ENCODE measurements around the gene PHYHD1.

Gene PHYHD1

DNA sequence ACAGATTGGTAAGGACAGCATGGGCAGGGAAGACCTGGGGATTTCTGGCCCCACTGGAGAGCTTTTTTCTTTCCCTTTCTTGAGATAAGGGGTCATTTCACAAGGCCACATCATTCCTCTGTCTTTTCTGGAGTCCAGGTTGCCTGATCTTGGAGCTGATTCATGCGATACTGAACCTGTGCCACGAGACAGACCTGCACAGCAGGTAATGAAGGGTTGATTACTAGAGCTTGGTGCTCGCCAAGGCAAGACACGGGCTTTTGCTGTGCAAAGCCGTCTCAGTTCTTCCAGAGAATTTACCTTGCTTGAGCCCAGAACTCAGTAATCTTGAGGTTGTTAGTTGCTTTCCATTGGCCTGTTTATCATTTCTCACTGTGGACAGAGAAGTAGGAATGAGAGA lies 65.9 kb downstream of the PHYHD1 start:
- DNase-seq = no peak

DNA sequence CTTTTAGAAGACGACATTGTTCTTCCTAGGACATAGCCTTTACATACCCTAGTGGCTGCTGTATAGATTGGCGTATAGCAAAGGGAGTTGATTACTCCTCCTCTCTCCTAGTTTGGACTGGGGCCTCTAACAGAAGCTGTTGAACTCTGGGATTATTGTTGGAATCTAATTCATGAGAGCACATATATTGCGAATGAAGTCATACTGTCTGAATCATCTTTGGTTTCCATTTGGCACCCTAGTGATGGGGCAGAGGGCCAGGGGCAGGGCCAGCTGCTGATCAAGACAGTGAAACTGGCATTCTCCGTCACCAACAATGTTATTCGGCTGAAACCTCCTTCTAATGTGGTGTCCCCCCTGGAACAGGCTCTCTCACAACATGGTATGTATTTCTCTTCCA lies 67.0 kb downstream of the PHYHD1 start:
- DNase-seq = no peak
